ENCODE measurements around the gene RHBDL3.

DNA sequence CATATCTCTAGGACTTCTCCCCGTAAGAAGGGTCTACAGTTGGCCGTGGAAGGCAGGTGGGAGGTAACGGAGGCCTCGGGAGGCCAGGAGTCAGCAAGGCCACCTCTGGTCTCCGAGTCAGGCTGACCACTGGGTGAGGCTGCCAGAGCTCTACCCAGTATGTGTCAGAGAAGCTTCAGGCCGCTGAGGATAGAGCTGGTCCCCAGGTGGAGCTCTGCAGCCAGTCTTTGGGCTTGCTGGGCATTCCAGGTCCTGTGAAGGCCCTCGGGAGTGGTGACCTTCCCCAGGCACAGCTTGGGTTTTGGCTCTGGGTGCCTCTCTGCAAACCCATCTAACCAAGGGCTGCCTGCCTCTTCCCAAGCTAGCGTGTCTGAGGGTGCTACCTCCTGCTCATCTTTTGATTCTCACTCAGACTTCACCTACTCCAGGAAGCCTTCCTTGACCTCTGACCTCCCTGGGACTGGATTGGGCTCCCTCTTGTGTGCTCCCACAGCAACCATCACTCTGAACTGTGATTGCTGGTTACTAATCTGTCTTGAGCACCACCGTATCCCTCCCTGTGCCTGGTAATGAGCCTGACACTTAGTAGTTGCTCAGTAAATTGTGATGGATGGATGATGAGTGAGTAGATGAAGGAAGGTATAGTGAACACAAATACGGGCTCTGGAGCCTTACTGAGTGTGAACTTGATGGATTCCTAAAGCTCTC lies 22.3 kb downstream of the RHBDL3 start:
- TF ChIP-seq, protein P1, sequence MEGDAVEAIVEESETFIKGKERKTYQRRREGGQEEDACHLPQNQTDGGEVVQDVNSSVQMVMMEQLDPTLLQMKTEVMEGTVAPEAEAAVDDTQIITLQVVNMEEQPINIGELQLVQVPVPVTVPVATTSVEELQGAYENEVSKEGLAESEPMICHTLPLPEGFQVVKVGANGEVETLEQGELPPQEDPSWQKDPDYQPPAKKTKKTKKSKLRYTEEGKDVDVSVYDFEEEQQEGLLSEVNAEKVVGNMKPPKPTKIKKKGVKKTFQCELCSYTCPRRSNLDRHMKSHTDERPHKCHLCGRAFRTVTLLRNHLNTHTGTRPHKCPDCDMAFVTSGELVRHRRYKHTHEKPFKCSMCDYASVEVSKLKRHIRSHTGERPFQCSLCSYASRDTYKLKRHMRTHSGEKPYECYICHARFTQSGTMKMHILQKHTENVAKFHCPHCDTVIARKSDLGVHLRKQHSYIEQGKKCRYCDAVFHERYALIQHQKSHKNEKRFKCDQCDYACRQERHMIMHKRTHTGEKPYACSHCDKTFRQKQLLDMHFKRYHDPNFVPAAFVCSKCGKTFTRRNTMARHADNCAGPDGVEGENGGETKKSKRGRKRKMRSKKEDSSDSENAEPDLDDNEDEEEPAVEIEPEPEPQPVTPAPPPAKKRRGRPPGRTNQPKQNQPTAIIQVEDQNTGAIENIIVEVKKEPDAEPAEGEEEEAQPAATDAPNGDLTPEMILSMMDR (conservative IDR thresholded peaks at IDR 0.05; ENCODE audit: low read length) = no peak; the same call in 1 of the 2 replicates
- TF ChIP-seq EZH2phosphoT487 (IDR thresholded peaks at IDR 0.05; ENCODE audit: borderline replicate concordance, low read depth, low read length) = no peak

All from OCI-LY7 (cell line).